ENCODE results near the gene PISD. TPM values are rescaled to one million over a fixed set of nuclear protein-coding genes. Genes with fewer than 3 reads are reported as not detected.
"Not testable (repeated sequence)": the region's sequence is repeated elsewhere in the genome, so short reads cannot be mapped to it uniquely, and the experiment has no call there.

PISD gene
- total and polyA plus RNA-seq, 7 donors = 10.2 to 24.2 (median 16.3) TPM

- 88 to 95% (median 91%) methylated on average over 2 of the region's 2 CpGs for WGBS, 3 donors
- no peak overlapping the region for H3K4me3 ChIP-seq
- DNase-seq (no peak), ATAC-seq (no peak)
- H3K27ac ChIP-seq = no peak overlapping the region
- H3K36me3 ChIP-seq (ENCODE audit: insufficient read depth in 1 of 2, low read depth in 1 of 2) = no peaks in the 10 kb centered on the region
- intact Hi-C loops (cut with DNase I) = no loop called here
- H3K9me3 ChIP-seq = no peaks in the 10 kb centered on the region
- no peak for TF ChIP-seq CTCF (IDR thresholded peaks at IDR 0.05)
- no peaks in the 10 kb centered on the region for H3K4me1 ChIP-seq
- H3K27me3 ChIP-seq (ENCODE audit: insufficient read depth in 3 of 3, low read length in 2 of 3) = no peaks in the 10 kb centered on the region
These were observed 66.7 kb downstream of the PISD start for GRCh38 chr22:31595271-31595670.

DNA sequence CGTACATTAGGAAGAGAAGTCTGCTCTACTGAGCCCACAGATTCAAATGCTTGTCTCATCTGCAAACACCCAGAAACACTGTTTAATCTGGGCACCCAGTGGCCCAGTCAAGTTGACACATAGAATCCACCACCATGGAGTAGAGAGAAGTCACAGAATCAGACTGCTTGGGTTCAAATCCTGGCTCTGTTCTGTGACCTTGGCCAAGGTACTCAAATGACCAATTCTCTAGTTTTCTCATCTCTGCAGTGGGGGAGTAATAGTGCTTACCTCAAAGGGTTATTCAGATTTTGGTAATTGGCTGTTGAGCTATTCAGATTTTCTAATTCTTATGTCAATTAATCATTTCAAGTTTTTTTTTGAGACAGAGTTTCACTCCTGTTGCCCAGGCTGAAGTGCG lies 71.9 kb downstream of the PISD start:
- intact Hi-C loops (cut with DNase I) = not testable (repeated sequence)

DNA sequence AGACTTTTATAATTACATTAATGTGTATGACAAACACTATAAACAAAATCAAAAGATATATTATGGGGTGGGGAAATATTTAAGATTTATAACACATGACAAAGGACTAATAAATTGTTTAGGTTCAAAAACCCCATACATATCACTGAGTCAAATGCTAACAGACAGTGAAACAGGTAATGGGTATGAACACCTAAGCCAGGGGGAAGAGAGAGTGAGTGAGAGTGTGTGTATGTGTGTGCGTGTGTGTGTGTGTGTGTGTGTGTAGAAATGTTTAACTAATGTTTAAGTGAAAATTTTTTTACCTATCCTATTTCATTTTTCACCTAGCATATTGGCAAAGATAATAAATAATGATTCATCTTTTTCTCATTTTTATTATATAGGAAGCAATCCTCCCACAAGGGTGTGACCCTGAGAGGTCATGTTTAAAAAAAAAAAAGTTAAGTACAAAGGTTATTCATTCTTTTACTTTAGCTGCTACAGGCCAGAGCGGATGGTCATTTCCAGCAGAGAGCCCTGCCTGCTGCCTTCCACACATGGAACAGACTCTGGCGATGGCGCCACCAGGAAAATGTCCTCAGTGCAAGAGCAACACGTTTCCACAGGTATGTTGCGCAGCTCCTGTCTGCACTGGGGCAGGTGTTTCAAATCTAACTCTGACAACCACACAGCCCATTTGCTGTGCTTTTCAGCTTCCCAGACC lies 72.9 kb downstream of the PISD start:
- 87 to 90% (median 87%) methylated on average over 6 of the region's 6 CpGs for WGBS, 3 donors
- H3K27me3 ChIP-seq (ENCODE audit: insufficient read depth in 3 of 3, low read length in 2 of 3) = no peaks in the 10 kb centered on the region
- H3K27ac ChIP-seq = no peak overlapping the region
- peaks cover 4% of the 10 kb centered on the region for H3K9me3 ChIP-seq
- ATAC-seq (no peak), DNase-seq (no peak)
- H3K36me3 ChIP-seq (ENCODE audit: insufficient read depth in 1 of 2, low read depth in 1 of 2) = peaks cover 0 to 14% of the 10 kb centered on the region in 2 donors
- no peak for TF ChIP-seq CTCF (IDR thresholded peaks at IDR 0.05)
- no peaks in the 10 kb centered on the region for H3K4me1 ChIP-seq
- intact Hi-C loops (cut with DNase I) = no loop called here
- H3K4me3 ChIP-seq = no peak overlapping the region

More for the DNA sequence above, 71.9 kb downstream of the PISD start:
- not testable (repeated sequence) for DNase-seq; ATAC-seq; H3K4me3 ChIP-seq; H3K4me1 ChIP-seq; H3K27ac ChIP-seq; H3K9me3 ChIP-seq; H3K27me3 ChIP-seq (ENCODE audit: insufficient read depth in 3 of 3, low read length in 2 of 3)
- H3K36me3 ChIP-seq (ENCODE audit: insufficient read depth in 1 of 2, low read depth in 1 of 2) = peaks cover 0 to 10% of the 10 kb centered on the region in 2 donors
- 100% methylated on average over 1 of the region's 2 CpGs; no CpG with 5 or more reads in 2 of the 3 donors for WGBS, 3 donors

DNA sequence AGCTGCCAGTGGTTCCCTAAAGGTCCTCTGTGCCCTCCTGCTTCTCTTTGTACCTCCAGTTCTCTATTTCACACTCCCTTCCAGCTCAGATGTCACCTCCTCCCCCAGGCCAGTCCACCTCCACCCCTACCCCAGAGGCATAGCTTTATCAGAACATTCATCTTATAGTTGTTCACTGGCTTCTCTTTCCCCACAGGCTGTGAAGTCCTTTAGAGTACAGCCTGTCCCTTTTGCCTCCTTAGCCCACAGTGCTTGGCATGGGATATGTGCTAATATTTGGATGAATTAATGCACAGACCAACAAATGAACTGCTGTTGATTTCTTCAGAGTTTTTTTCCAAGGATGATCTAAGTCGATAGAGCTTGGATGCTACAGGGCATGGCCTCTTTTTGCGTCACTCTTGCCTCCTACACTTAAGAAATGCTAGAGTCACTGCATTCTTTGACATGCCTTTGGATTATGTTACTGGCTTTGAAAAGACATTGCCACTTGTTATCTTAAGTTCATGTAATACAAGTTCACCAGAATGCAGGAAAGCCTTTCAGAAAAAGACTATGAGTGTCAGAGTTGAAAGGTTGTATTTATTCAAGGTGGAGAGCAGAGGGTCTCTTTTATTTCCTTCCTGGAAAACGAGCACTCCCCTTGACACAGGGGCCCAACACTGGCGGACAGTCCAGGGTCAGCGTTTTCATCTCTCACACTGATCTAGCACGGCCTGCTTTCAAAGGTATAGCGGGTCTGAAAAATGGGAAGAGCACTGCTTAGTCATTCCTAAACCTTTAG lies 75.7 kb downstream of the PISD start:
- intact Hi-C loops (cut with DNase I) = no loop called here
- no peaks in the 10 kb centered on the region for H3K4me1 ChIP-seq
- ATAC-seq = peak in 1 of 4 donors; percentile 27
- DNase-seq = no peak
- H3K27ac ChIP-seq = no peak overlapping the region
- H3K36me3 ChIP-seq (ENCODE audit: insufficient read depth in 1 of 2, low read depth in 1 of 2) = peaks cover 0 to 18% of the 10 kb centered on the region in 2 donors
- H3K27me3 ChIP-seq (ENCODE audit: insufficient read depth in 3 of 3, low read length in 2 of 3) = no peaks in the 10 kb centered on the region
- H3K4me3 ChIP-seq = no peak overlapping the region
- H3K9me3 ChIP-seq = peaks cover 4% of the 10 kb centered on the region
- 86 to 91% (median 87%) methylated on average over 7 of the region's 7 CpGs for WGBS, 3 donors
- no peak for TF ChIP-seq CTCF (IDR thresholded peaks at IDR 0.05)

GRCh38 chr22:31585161-31585859 lies 76.7 kb downstream of the PISD start:
- Histone ChIP-seq H3K9me3 (peaks cover 4% of the 10 kb centered on the region), H3K36me3 (ENCODE audit: insufficient read depth in 1 of 2, low read depth in 1 of 2) (peaks cover 0 to 18% of the 10 kb centered on the region in 2 donors), H3K27ac (no peak overlapping the region), H3K4me1 (no peaks in the 10 kb centered on the region), H3K27me3 (ENCODE audit: insufficient read depth in 3 of 3, low read length in 2 of 3) (no peaks in the 10 kb centered on the region), H3K4me3 (no peak overlapping the region)
- intact Hi-C loops (cut with DNase I) = no loop called here
- no peak for ATAC-seq
- DNase-seq = no peak
- no peak for TF ChIP-seq CTCF (IDR thresholded peaks at IDR 0.05)
- 51 to 62% (median 52%) methylated on average over 3 of the region's 3 CpGs for WGBS, 3 donors
